Inferior parietal cortex (tissue), 1 donor: ENCODE data around the gene CRABP2.

Experiments used
- DNase-seq: peaks from one replicate; pipeline ENCODE4 v3.0.0-alpha.2; 2016; ENCODE audit errors: extremely low spot score

Gene CRABP2

GRCh38 chr1:156690675-156691036 lies 14.7 kb downstream of the CRABP2 start:
- no peak for DNase-seq

DNA sequence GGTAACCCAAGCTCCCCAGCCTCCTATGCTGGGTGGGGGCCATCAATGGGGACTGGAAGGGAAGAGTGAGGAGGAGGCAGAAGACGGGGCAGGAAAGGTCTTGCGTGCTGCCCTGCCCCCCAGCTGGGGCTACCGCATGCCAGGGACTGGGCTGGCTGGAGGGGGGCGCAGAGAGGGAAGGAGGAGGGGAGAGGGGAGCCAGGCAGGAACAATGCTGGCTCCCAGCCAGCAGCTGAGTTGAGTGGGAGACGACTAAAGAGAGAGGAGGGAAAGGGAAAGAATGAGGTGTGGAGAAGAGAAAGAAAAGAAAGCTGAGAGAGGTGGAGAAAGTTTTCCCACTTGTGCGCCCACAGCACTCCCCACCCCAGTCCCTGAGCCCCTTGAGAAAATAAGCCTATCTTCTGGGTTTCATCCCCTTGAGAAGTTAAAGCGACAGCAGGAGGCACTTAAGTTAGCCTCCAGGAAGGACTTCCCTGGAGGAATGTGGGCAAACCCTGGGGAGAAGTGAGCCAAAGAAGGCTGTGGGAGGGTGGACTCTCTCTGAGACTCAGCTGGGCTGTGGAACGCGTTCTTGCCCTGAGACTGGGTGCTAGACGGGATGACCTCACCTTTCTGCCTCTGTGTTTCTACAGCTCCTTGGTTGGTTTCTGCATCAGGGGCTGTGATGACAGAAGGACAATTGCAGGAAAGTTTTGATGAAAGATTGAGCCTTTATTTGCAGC lies 15.3 kb downstream of the CRABP2 start:
- no peak for DNase-seq

DNA sequence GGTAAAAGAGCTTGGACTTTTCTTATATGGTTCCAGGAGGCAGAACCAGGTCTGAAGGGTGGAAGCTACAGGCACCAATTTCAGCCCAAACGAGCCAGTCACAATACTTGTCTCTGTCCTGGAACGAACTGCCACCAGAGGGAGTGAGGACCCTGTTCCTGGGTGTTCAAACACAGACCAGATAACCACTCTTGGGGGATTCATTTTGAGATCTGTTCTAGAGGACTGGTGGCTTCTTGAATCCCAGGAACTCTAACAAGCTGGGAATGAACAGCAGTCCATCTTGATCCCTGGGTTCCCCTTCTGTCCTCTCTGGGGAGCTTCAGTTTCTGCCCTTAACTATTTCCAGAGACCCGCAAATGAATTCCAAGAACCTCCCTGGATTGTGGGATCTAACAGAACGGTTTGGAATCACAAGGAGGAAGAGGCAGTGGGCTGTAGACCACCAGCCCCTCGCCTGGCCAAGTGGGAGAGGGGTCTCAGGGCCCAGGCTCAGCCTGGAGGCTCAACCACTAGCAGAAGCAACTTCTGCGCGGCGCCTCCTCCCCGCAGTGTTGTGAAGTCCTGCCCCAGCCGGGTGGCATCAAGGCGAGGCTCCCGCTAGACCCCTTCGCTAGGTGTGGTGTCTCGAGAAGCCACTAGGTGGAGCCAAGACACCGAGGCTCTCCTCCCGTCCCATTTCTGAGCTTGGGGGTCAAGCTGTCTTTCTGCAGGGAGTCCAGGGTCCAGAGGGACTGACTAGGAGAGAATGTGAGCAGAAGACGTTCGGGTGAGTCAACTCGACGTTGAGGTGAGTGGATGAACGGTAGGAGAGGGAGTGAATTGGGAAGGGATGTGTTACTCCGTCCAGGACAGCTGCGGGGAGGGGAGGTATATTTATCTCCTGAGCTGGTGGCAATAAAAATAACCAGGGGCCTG lies 16.1 kb downstream of the CRABP2 start:
- peak; percentile 86 for DNase-seq

GRCh38 chr1:156684227-156684782 lies 21.1 kb downstream of the CRABP2 start:
- DNase-seq = no peak

DNA sequence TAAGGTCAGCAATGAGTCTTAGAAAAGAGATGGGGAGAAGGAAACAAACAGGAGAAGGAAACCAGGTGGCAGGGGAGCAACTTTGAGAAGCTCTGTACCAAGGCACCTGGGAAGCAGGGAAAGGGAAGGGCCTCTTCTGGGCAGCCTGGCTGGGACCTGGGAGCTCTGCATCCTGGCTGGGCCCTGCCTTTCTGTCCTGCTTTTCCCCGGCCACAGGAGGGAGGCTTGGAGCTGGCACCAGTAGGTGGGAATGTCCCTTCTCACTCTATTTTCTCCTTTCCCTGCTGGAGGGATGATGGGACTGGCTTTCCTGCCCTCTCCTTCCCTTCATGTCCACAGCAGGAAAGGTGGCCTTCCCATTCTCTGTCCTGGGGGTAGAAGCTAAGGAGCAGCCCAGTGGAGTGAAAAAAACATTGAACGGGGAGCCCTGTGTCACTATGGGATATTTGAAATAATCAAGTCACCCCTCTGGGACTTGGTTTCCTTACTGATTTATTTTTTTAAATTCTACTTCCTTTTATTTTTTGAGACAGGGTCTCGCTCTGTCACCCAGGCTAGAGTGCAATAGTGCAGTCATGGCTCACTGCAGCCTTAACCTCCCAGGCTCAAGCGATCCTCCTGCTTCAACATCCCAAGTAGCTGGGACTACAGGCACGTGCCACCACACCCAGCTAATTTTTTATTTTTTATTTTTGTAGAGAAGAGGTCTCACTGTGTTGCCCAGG lies 23.1 kb downstream of the CRABP2 start:
- no peak for DNase-seq

DNA sequence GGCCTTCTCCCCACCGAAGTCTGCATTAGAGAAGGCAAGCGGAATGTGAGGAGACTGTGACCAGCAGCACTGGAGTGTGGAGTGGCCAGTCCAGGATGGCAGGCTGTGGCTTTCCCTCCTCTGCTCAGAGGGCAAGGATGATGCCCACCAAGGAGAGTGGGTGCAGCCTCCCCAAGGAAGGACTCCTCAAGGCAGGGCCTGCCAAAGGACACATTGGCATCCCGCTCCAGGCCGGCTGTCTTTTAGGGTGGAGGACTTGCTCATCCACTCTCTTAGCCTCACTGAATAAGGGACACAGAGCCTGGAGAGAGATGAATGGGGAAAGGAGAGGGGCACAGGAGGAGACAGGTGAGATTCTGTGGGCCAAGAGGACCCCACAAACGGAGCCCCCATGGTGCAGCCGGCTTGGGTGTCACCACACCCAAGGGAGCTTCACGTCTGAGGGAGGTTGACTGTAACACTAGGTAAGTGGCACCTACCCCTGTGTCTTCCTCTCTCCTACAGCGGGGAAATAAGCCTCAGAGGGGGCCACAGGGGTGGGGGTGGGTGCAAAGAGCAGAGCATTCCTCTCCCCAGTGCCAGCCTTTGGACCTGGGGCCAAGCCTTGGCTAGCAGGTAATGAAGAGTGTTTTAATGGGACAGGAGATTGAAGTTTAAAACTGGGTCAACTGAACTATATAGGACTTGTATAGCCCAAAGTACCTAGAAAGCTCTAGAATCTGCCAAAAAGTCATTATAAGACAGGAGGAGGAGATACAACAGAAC lies 24.0 kb downstream of the CRABP2 start:
- DNase-seq = no peak

GRCh38 chr1:156680056-156680455 lies 25.3 kb downstream of the CRABP2 start:
- DNase-seq = no peak

DNA sequence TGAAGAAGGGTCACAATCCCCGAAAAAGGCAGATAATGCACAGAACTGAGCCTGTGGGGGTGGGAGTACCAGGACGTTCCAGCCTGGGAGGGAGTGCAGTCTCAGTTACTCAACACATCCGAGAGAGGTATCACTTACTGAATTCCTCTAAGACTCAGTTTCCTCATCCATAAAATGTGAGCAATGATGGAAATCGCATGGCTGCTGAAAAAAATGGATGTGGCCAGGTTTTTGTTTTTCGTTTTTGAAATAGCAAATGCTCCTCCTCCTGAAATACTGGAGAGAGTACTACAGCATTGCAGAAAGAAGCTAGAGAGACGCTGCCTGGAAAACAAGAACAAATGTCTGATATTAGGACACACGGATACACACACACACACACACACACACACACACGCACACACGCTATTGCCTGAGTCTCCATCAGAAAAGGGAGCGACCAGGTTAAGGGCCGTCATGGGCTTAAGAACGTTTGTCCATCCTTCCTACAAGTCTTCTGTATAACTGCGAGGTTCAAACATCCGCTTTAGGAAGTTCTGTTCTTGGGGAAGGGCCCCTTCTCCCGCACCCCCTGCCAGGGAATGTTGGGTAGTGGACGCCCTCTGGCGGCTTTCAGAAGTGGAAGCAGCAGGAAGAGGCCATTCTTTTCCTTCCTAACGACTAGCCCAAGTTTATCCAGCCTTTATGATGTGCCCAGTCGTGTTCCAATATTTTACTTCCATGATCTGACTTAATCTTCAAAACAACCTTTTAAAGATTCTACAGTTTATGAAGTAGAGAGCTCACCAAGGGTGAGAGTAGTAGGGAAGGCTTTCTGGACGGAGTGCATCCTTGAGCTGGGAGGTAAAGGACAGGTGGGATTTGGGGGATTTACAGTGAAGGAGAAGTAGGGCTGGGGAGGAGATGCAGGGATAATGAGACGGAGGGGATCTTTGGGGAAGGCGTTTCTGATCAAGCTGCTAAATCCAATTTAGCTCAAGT lies 27.5 kb downstream of the CRABP2 start:
- peak; percentile 87 for DNase-seq

DNA sequence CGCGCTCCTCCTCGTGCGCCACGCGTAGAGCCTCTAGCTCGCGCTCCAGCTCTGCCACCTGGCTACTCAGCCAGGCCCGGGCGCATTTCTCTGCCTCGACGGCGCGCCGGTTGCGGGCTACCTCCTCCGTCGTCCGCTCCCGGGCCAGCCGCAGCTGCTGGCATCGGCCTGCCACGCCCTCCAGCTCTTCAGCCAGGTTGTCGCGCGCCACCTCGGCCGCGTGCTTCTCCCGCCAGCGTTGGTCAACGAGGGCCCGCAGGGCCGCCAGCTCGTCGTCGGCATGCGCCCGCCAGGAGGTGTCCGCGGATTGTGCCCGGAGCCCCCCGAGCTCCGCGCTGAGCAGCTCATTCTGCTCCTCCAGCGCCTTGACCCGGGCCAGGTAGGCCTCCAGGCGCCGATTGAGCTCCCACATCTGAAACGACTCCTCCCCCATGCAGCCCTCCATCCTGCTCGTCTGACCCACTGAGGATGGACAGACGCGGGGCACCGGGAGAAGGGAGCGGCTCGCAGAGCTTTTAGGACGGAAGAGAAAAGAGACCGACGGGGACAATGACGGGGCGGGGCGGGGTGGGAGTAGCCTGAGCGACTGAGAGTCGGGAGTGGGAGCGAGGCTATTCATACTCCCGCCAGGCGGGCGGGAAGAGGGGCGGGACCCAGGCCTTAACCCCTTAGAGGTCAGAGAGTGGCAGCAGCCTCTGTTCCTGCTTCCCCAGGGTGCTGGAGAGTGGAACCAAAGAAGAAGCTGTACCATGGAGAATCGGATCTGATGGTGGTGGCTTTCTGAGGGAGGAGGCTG lies 28.4 kb downstream of the CRABP2 start, which contains the start of gene NES:
Gene NES (minus strand): TSS at position 588 of the 796 bp plus-strand sequence. CDS start 143 bp downstream, at position 445.
- no peak for DNase-seq

DNA sequence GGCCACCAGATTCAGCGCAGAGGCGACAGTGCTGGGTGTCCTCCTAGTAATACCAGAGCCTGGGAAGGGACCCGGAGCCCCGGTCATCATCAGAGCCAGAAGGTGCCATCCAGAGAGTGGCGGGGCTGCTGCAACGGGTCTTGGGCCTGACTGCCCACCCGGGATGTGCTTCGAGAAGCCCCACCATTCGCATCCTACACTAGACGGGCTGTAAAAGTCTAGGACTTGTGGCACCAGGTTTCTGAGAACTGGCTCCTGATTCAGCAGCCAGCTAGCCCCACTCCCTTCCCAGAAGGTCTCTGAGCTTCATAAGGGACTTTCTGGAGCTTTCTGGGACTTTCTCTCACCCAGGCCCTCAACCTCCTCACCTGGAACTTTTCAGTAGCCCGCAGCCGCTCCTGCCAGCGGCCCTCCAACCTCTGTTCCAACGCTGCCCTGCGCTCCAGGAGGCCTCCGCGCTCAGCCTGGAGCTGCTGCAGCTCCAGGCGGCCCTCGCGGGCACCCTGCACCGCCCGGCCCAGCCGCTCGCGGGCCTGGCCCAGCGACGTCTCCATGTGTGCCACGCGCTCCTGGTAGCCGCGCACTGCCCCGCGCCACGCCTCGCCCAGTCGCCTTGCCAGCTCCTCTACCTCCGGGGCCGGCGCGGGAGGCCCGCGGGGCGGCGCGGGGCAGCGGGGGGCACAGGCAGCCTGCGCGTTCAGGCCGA lies 29.1 kb downstream of the CRABP2 start:
- no peak for DNase-seq

DNA sequence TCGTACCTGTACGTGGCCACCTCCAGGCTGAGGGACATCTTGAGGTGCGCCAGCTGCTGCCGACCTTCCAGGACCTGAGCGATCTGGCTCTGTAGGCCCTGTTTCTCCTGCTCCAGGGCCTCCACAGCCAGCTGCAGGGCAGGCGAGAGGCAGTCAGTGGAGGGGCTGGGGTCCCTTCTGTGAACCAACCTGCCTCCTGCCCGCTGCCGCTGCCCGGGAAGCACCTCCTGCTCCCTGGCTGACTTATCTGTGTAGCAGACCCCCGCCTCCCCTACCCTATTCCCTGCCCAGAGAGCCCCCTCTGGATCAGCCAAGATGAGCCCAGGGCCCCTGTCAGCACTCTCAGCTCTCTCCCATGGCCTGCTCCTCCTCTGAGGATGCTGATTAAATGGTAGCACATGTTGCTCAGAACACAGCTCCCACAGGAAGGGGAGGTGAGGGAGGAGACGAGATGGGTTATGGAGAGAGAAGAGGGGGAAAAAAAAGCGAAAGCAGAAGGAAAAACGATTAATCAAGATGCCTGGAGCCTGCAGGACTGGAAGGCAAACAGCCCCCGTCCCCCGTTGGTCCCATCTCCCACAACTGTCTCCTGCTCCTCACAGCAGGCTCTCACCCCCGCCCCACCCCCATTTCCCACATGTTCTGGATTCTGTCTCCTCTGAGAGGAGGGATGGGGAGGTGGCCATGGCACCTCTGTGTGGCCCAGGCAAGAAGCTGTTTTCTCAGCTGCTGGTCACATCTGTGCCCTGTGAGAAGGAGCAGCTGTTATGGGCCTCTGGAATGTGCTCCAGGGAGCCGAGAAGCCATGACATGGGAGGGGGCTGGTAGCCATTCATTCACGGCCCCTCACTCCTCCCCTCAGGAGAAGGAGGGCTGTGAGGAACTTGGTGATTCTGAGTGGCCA lies 29.9 kb downstream of the CRABP2 start:
- no peak for DNase-seq

GRCh38 chr1:156673387-156674121 lies 31.8 kb downstream of the CRABP2 start:
- no peak for DNase-seq

- no peak for DNase-seq
These were observed 33.6 kb downstream of the CRABP2 start for GRCh38 chr1:156671804-156672203.

GRCh38 chr1:156670791-156671190 lies 34.6 kb downstream of the CRABP2 start:
- no peak for DNase-seq

GRCh38 chr1:156670359-156670758 lies 35.0 kb downstream of the CRABP2 start:
- DNase-seq = no peak

DNA sequence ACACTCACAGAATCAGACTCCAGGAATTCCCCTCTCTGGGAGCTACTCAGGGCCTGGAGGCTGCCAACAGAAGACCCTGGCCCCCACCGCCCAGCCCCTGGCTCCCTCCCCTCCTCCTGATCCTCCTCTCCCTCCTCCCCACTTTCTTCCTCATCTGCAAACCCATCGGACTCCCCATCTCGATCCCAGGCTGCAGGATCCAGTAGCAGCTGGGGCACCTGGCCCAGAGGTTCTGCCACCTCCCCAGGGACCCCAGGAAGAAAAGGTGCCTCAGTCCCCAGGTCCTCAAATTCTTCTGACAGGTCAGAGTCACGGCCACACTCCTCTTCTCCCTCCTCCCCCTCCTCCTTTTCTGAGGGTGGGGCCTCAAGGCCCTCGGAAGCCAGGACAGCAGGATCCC lies 35.6 kb downstream of the CRABP2 start:
- DNase-seq = no peak
